Measurements from ENCODE around the gene ZNF813.

The ZNF813 gene

DNA sequence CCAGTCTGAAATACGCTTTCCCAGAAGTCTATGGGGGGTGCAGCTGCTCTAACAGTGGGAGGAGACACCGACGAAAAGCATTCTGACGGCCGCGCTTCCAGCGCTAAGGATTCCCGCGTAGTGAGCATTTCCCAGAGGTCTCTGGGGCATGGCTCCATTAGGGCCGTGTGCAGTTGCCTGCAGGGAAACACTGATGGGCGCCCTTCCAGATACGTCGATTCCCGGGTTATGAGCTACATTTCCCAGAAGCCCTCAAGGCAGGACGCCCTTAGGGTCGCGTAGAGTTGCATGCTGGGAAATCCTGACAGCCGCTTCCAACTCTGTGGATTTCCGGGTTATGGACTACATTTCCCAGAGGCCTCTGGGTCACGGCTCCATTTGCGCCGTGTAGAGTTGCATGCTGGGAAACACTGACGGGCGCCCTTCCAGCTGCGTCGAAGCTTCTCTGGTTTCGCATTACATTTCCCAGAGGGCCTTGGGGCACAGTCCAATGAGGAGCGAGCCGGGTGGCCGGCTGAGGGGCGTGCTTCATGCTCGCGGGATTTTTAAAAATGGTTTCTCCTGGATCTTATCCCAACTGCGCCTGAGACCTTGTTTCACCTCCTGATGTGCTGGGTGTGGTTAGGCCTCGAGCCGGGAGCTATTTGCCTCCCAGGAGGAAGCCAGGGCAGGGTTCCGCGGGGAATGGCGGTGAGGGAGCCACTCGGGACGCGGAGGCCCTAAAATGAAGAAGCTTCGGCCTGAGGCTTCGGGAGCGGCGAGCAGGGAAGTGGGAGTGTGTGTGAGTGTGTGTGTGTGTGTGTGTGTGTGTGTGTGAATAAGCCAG, 53.2 kb downstream of the ZNF813 start:
- peak; percentile 82 for DNase-seq (ENCODE audit: low read depth)

DNA sequence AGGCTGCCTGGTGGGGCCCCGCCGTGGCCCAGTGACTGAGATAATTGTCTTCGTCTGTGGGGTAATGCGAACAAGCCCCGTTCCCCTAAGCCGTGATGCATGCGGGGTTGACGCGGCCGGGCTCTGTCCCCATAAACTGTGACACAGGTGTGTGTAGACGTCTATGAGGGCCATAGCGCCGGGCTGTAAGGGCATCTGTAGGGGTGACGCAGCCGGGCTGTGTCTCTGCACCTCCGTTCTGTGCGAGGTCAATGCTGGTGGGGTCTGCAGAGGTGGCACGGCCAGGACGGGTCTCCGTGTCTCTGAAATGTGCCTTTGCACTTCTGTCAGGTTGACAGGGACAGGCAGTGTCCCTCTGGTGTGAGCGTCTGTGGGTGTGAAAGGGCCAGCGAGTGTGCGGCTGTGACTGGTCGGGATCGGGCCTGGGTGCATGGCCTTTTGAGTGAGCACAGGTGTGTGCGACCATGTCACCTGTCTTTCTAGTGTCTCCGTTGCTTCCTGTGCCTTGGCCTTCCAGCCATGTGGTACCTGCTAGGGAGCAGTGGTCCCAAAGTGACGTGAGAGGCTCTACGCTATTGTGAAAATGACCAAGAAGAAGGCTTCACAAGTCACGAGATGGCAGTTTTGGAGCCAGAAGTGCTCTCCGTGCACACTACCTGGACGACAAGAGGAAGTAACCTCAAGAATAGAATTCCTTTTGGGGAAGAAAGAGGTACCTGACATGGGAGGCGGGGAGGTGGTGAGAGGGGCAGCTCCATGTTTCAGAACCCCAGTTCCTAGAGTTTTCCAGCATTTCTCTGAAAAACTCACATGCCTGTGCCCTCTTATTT, 54.1 kb downstream of the ZNF813 start:
- DNase-seq (ENCODE audit: low read depth) = no peak

DNA sequence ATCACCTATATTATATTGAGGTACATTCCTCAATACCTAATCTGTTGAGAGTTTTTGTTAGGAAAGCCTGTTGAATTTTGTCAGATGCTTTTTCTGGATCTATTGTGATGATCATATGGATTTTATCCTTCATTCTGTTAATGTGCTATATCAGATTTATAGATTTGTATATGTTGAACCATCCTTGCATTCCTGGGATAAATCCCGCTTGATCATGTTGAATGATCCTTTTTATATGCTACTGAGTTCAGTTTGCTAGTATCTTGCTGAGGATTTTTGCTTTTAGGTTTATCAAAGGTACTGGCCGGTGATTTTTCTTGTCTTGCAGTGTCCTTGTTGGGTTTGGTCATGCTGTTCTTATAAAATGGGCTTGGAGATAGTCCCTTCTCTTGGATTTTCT, 58.4 kb downstream of the ZNF813 start:
- DNase-seq (ENCODE audit: low read depth) = no peak

DNA sequence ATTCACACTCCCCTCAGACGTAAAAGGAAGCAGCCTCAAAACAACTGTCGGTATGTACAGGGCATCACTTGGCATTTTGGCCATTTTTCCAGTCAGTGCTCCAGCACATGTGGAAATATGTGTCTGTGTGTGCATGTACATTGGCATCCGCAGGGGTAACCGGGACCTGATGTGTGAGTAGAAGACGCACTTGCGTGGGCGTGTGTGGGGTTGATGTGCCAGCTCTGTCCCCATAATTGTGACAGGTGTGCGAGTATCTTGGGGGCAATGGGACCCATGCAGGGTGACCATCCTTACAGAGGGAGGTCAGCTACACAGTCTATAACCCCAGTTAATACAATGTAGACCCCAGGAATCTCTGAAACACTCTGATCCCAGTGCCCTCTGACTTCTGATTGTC, 63.1 kb downstream of the ZNF813 start:
- DNase-seq (ENCODE audit: low read depth) = no peak

DNA sequence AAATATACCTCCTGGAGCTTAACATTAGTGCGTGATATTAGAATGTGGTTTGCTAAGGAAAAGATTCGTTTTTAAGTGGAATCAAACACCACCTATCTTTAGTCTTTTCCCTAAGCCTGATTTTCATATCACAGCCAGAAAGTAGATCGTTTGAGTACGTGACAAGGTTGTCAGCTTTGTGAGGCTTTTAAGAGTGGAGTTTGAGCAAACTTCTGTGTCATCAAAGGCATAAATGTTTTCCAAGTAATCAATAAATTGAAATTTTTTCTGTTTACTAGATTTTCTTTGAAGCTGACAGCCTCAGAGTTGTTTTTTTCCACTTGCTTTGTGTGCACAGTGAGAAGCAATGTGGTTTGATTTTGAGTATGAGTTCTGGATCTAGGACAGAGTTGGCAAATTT, 63.9 kb downstream of the ZNF813 start:
- no peak for DNase-seq (ENCODE audit: low read depth)

DNA sequence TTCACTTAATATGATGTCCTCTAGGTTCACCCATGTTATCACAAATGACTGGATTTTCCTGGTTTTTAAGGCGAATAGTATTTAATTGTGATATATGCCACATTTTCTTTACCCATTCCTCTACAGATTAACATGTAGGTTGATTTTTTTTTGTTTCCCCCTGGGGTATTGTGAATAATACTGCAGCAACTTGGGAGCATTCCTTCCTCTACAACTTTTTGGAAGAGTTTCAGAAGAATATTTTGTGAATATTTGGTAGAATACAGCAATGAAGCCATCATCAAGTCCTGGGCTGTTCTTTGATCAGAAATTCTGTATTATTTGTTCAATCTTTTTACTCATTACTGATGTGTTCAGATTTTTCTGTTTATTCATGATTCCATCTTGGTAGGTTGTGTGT, 64.8 kb downstream of the ZNF813 start:
- no peak for DNase-seq (ENCODE audit: low read depth)

DNA sequence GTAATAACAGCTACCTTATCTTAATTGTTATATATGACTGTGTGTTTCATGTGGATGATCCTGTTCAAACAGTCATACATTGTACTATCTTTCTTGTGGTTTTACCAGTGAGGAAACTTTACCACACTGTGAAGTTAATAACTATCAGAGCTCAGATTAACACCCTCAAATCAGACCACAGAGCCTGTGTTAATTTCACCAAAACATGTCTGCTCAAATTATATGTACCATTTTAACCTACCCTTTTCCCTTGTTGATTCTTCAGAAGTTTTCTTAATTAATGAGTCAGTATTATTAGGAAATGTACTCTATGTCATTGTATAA, 68.7 kb downstream of the ZNF813 start:
- no peak for DNase-seq (ENCODE audit: low read depth)

DNA sequence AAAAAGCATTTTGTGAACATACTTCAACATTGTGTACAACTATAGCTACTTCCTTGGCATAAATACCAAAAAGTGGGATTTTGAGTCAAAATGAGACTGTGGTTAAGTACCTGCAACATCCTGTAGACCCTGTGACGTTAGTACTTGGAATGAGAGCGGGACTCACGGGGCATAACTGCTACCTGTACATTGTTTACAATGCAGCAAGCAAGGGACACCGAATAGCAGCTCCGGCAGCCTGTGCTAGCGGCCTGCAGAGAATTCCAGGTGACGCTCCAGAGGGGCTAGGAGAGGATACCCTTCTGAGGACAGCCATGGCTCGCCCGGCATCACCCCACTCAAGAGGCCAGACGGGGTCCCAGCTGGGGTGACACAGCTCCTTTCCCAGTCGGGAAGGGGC, 69.6 kb downstream of the ZNF813 start:
- peak; percentile 17 for DNase-seq (ENCODE audit: low read depth)

DNA sequence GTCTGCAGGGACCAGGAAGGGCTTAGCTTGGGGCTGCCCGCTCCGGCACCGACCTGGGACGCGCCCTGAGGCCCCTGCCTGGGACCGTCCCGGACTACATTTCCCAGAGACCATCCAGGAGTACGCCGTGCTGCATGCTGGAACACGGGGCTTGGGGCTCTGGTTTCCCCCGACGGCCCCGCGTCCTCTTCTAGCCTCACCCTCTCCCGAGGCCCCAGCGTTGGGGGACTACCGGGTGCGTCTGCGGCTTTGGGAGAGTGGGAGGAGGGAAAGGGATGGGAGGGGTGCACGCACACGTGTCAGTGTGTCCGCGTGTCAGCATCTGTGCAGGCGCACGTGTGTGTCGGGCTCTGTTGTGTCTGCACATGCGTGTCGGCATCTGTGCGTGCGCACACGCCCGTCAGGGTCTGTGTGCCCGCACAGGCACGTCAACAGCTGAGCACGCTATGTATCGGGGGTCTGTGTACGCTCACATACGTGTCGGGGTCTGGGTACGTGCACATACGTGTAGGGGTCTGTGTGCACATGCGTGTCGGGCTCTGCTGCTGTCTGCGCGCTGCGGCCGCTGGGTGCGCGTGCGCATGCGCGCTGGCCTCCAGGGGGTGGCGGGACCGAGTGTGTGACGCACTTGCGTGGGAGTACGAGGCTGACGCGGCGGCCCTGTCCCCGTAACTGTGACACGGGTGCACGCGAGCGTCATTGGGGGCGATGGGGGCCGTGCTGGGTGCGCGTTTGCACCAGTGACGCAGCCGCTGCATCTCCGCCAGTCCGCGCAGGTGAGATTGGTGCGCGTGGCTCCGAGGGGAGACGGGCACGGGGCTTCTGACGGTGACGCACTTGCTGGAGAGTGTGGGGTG, 70.2 kb downstream of the ZNF813 start, which contains the start of gene ZNF331:
Gene ZNF331, plus strand, starts transcription at position 625 of the 857 bp plus-strand sequence. CDS start 31,232 bp downstream, outside the sequence.
- DNase-seq (ENCODE audit: low read depth) = peak; percentile 92

DNA sequence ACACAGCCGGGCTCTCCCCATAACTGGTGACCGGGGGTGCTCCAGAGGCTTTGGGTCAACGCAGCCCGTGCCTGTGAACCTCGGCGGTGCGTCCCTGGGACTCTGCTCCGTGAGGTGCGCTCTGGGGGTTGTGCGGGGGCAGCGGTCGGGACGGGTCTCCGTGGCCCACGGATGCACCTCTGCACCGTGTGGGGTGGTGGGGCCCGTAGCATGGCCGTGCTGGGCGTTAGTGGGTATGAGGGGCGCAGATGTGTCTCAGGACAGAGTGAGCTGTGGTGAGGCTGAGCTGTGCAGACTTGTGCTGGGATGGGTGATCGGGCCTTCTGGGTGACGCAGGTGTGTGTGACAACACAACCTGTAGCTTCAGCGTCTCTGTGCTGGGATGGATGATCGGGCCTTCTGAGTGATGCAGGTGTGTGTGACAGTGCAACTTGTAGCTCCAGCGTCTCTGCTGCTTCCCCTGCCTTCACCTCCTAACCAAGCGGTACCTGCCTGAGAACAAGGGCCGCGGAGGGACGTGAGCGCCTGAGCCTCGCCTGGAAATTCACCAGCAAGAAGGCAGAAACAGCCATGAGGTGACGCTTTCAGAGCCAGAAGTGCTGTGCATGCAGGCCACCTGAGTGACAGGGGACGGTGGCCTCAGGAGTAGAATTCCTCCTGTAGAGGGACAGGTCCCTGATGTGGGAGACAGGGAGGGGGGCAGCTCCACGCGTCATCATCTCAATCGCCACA, 71.0 kb downstream of the ZNF813 start:
- no peak for DNase-seq (ENCODE audit: low read depth)

DNA sequence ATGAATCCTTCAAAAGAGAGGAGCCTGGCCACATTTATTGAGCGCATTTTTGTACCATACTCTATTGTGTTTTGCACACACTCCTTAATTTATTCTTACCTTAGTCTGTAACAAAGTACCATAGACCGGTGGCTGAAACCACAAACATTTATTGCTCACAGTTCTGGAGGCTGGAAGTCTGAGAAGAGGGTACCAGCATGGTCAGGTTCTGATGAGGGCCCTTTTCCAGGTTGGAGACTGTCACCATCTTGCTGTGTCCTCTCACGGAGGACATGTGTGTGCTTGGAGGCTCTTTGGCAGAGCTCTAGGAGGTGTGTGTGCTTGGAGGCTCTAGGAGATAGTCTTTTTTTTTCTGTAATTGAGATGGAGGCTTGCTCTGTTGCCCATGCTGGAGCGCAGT, 72.6 kb downstream of the ZNF813 start:
- no peak for DNase-seq (ENCODE audit: low read depth)

DNA sequence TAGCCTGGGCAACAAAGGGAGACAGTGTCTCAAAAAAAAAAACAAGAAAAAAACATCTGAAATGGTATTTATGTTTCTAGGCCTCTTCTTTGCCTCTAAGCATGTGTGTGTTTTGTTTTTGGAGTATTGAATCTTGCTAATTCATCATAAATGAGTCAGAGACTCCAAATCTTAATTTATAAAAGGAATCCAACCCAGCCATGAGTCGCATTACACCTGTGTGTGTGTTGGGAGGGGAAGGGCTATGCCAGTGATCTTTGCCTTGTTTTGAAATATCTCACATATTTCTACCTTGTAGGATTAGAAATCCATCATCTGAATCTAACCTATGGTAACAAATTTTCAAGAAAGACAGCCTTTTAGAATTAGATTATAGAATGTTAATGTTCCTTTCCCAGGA, 74.4 kb downstream of the ZNF813 start:
- no peak for DNase-seq (ENCODE audit: low read depth)

DNA sequence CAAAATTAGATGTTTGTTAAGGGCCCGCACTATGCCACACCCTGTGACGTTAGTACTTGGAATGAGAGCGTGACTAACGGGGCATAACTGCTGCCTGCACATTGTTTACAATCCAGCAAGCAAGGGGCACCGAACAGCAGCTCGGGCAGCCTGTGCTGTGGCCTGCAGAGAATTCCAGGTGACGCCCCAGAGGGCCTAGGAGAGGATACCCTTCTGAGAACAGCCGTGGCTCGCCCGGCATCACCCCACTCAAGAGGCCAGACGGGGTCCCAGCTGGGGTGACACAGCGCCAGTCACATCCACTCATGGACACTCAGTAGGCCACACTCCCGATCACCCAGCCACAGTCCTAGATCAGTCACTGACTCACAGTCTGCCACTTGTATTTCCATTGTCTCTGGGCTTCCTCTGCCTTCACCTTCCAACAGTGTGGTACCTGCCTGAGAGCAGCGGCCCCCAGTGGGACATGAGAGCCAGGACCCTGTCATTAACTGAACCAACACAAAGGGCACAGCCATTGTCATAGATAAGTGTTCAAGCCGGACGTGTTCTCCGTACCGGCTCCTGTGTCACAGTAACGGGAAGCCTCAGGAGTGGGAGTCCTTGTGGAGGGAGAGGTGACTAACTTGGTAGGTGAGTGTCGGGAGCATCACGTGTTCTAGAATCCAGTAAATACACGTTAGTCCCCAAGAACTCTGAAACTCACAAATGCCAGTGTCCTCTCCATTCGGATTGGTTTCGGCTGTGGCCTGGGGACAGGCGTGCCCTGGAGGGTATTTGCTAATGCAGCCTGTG, 77.9 kb downstream of the ZNF813 start:
- no peak for DNase-seq (ENCODE audit: low read depth)
